ENCODE measurements around the gene CENPX.

Gene CENPX

GRCh38 chr17:82022310-82022980, at the start of gene CENPX:
Gene CENPX (minus strand): TSS chr17:82022878. CDS start chr17:82022861, 17 bp downstream.
- DNase-seq (ENCODE audit: low read depth): no peak

GRCh38 chr17:82070611-82071010, 47.9 kb upstream of the CENPX start:
- no peak for DNase-seq (ENCODE audit: low read depth)

GRCh38 chr17:82065638-82066303, 43.1 kb upstream of the CENPX start, which contains the start of gene DUS1L:
Gene DUS1L (minus strand): TSS chr17:82065804. CDS start chr17:82065059, 745 bp downstream.
- DNase-seq (ENCODE audit: low read depth): no peak

- DNase-seq (ENCODE audit: low read depth): no peak
Measured at GRCh38 chr17:82065193-82065637, 42.5 kb upstream of the CENPX start.

GRCh38 chr17:82064433-82065192, 41.9 kb upstream of the CENPX start:
- no peak for DNase-seq (ENCODE audit: low read depth)

GRCh38 chr17:82063424-82064415, 41.0 kb upstream of the CENPX start:
- no peak for DNase-seq (ENCODE audit: low read depth)

GRCh38 chr17:82062984-82063368, 40.3 kb upstream of the CENPX start:
- no peak for DNase-seq (ENCODE audit: low read depth)

GRCh38 chr17:82062076-82062983, 39.7 kb upstream of the CENPX start:
- DNase-seq (ENCODE audit: low read depth): no peak

GRCh38 chr17:82061047-82061925, 38.6 kb upstream of the CENPX start:
- no peak for DNase-seq (ENCODE audit: low read depth)

GRCh38 chr17:82060614-82061013, 37.9 kb upstream of the CENPX start:
- DNase-seq (ENCODE audit: low read depth): no peak

GRCh38 chr17:82060001-82060380, 37.3 kb upstream of the CENPX start:
- no peak for DNase-seq (ENCODE audit: low read depth)

GRCh38 chr17:82059272-82060000, 36.8 kb upstream of the CENPX start:
- DNase-seq (ENCODE audit: low read depth): no peak

GRCh38 chr17:82058855-82059249, 36.2 kb upstream of the CENPX start:
- no peak for DNase-seq (ENCODE audit: low read depth)

GRCh38 chr17:82058230-82058854, 35.7 kb upstream of the CENPX start:
- no peak for DNase-seq (ENCODE audit: low read depth)

- DNase-seq (ENCODE audit: low read depth): no peak
Measured at GRCh38 chr17:82056729-82057621, 34.3 kb upstream of the CENPX start.

GRCh38 chr17:82055965-82056728, 33.5 kb upstream of the CENPX start:
- DNase-seq (ENCODE audit: low read depth): no peak

Measured in fibroblast of the conjunctiva (primary cell).